ENCODE data around the gene DONSON.

- TF ChIP-seq EZH2 (IDR thresholded peaks at IDR 0.05; ENCODE audit: low read depth) = no peak
- TF ChIP-seq CTCF (conservative IDR thresholded peaks at IDR 0.05) = no peak
Measured at GRCh38 chr21:33537212-33537611, 51.3 kb downstream of the DONSON start.
